Eye (tissue), 1 donor: ENCODE results near the gene ZYG11A.

ENCODE experiments used
- DNase-seq: peaks from one replicate; pipeline ENCODE4 v3.0.0-alpha.2; 2015

The ZYG11A gene

DNA sequence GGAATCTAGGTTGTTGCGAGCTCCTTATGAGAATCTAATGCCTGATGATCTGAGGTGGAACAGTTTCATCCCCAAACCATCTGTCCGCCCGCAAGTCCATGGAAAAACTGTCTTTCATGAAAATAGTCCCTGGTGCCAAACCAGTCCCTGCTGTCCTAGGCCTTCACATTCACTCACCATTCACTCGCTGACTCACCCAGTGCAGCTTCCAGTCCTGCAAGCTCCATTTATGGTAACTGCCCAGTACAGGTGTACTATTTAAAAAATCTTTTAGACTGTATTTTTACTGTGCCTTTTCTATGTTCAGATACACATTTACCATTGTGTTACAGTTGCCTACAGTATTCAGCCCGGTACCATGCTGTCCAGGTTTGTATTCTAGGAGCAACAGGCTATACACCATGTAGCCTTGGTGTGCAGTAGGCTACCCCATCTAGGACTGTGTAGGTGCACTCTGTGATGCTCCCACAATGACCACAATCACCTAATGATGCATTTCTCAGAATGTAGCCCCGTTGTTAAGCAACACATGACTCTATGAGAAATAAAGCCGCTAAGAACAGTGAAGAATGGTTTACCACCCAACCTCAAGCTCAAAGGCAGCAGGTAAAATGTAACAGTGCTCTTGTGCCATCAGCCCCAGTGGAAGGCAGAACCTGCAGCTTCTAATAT lies 76.6 kb downstream of the ZYG11A start:
- no peak for DNase-seq

DNA sequence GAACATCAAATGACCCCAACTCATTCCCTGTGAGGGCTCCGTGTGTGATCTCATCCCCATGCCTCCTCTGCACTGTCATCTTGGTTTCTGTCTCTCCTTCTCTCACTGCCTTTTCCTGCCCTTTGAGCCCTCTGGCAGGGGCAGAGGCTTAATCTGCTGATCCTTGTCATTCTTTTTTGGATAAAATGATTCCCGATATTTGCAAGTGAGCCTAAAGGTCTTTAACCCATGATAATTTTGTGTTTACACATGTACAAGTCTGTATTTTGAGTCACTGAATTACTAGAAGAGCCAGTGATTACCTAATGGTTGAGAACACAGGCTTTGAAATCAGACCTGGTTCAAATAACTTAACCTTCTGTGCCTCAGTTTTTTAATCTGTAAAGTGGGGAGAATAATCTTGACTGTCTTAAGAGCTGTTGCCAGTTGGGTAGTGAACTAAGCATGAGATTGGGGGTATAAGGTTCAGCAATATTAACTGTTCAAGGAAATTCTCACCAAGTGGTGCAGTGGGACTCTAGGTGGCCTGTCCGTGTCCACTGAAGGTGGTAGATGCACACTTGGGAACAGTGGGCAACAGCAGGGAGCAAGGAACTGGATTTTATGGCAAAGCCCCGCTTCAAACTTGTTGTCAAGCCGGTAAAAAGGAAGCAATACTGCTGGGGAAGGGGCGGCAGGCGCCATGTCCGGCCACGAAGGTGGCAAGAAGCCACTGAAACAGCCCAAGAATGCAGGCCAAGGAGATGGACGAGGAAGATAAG lies 77.3 kb downstream of the ZYG11A start:
- DNase-seq = no peak

DNA sequence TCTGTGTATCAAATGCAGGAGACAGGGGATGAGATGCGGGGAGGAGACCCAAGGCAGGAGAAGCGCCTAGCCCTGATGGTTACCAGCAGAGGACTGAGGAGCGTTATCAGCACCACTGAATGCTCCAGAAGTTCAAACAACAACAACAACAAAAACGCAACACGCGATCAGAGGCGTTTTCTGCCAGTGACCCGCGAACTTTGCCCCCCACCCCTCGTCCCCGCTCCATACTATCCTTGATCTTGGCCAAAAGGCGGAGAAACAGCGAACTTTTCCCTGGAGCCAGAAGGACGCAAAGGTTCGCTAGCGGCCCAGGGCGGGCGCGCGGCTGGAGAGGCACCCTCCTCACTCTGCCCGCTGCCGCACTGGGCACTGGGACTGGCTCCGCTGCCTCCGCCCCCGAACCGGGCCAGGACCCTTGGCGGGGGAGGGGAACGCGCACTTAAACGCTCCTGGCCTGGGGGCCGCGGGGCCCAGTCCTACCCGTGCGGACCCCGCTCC lies 78.3 kb downstream of the ZYG11A start:
- peak; percentile 28 for DNase-seq

DNA sequence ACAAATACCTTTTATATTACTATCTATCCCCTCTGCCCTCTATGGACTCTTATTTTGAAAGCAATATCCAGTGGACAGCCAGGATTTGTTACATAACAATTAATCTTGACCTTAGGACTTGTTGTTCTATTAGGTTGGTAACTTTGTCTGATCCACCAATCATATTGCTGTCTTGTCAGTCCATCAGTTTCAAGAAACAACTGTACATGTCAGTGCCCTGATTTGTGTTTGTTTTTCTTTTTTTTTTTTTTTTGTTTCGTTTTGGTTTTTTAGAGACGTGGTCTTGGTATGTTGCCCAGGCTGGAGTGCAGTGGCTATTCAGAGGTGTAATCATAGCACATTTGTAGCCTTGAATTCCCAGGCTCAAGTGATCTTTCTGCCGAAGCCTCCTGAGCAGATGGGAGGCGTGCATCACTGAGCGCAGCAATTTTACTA lies 83.0 kb downstream of the ZYG11A start:
- DNase-seq = peak; percentile 11

DNA sequence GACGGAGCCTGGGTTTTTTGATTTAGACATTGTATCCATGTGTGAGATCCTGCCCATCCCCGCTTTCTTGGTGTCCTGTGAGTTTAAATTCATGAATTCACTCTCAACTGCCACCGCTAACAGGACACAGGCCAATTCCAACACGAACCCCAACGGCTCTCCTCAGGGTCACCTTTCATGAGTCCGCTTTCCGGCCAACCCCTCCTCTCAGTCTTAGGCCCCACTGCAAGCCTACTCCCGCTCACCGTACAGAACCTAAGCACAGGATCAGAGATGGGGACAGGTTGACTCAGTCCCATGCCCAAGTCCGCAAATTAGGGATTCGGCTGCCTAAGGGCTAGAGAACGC lies 84.3 kb downstream of the ZYG11A start:
- DNase-seq = no peak

DNA sequence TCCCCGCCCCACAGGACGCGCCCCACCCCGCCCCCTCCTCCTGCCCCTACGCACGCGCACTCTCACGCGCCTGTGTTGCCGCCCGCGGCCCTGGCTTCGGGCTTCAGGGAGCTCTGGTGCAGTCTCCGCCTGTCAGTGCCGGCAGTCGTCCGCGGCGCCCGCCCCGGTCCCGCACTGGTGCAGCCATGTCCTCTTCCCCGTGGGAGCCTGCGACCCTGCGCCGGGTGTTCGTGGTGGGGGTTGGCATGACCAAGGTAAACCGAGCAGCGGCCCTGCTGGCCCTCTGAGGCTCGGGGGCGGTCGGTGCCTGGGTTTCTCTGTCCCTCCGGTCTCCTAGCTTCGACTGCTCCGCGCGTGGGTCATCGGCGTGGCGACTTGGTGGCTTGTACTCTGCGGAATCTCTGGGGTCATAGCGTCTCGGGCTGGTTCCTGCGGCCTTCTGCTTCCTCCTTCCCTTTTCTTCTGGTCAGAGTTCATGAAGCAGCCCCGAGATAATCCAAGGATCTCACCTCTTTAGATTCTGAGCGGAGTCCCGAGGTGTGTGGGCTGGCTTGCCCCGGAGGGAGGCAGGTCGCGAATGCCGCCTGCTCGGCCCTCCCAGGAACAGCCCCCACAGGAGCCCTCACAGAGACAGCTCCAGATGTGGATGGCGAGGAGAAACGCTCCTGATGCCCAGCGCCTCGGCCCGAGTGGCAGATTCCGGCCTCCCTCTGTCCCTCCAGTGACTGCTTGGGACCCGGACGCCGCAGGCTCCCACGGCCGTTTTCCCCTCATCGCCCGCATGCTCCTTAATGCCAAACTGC lies 84.9 kb downstream of the ZYG11A start, which contains the start of gene SCP2:
TSS of gene SCP2 (plus strand) at position 65 of the 803 bp plus-strand sequence. CDS start at position 186, 121 bp downstream.
- DNase-seq = peak; percentile 87

DNA sequence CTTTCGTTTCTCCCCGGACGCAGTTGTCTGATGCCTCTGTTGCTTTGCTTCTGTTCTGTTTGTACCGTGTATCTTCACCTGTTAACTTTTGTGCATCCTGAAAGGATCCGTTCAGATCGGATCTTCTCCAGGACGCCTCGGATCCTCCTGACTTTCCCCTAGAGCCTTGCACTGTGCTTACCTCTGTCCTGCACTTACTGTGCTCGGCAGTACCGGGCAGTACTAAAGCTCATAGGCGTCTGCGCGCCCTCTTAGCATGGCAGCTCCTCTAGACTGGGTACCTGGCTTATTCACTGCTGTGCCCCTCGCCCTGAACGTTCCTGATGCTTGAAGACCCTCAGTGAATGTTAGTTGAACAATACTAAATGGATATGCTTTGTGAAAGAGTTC lies 85.5 kb downstream of the ZYG11A start:
- no peak for DNase-seq

DNA sequence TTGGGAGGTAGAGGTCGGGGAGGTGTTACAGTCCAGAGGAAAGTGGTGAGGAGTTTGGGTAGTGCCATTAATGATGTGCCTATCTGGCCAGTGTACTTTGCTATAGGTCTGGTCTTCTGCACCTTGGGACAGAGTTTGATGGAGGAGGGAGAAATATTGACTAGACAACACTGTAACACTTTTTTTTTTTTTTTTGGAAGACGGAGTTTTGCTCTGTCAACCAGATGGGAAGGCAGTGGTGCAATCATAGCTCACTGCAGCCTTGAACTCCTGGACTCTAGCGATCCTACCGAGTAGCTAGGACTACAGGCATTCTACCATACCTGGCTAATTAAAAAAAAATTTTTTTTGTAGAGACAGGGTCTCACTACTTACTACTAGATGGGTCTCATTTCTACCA lies 86.5 kb downstream of the ZYG11A start:
- no peak for DNase-seq

DNA sequence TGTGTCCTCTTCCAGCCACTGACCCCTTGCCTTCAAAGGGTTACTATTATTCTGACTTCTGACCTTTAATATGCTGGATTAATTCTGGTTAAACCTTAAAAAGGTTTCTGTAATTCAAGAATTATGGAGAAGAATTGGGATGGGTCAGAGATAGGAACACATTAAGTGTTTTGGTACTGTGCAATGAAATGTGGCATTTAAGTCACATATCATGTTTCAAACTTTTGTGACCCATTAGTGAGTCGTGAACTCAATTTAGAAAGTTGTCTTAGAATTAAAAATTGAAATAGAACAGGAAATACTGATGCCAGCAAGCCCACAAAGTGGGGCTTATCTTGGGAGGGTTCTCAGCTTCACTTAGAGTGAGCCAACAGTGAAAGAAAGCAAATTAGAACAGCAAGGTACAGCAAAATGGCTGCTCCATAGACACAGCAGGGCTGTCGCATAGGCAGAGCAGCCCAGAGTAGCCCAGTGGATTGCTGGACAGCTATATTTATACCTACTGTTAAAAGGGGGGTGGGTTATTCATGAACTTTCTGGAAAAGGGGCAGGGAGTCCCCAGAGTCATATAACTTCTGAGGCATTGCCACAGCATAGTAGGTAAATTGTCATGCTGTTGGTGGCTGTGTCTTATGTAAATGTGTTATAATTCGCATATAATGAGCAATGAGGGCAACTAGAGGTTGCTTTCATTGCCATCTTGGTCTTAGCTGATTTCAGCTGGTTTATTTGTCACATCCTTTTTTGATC lies 95.0 kb downstream of the ZYG11A start:
- no peak for DNase-seq

DNA sequence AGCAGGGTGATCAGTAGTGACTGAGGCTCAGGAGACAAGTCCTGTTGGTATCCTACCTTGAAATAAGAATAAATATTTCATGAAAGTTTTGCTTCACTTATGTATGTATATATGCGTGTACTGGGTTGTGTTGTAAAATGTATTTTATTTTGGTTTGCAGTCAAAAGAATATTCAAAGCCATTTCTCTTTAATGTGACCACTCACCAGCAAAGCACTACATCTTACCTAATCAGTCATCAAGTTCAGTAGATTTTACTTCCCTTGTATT lies 95.6 kb downstream of the ZYG11A start:
- DNase-seq = no peak

DNA sequence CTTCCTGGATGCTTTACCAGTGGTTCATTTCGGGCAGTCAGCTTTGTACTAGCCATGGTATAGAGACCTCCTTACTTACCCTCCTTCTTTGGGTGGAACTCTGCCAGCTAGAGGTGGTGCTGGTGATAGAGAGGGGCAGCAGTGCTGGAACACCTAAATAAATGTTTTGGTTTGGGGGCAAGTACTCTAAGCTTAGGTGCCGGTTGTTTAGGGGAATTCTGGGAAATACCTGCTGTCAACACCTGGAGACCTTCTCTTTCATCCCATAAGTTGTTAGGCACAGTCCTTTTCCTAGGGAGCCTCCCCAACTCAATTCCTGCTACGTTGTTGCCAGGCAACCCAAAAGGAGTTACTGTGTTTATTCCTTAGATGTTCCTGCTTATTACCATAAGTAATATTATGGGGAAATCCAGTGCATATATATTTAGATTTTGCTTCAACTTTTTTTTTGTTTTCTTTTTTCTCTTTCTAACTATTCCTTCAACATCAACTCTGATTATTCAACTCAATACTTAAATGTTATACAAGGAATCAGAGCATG lies 101.4 kb downstream of the ZYG11A start:
- no peak for DNase-seq

DNA sequence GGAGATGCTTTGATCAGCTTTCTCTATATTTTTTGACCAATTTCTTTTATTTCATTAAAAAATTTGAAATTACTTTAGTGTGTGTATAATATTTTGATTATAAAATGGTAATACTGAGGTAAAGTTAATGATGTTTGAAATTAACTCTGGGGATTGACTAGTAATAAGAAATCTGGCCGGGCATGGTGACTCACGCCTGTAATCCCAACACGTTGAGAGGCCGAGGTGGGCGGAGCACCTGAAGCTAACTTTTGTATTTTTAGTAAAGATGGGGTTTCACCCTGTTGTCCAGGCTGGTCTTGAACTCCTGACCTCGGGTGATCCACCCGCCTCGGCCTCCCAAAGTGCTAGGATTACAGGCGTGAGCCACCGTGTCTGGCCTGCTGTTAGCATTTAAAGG lies 102.0 kb downstream of the ZYG11A start:
- DNase-seq = no peak
